Measurements from ENCODE around the gene PKN2. TPM values are rescaled to one million over a fixed set of nuclear protein-coding genes. Genes with fewer than 3 reads are reported as not detected.

Gene PKN2
- total RNA-seq, 1 experiment from 2014 or later, result 32.5 TPM

GRCh38 chr1:88649932-88650331 is 34.1 kb upstream of the PKN2 start:
- no peak for DNase-seq
- H3K27ac Mint-ChIP-seq, result no peak overlapping the region; a peak in 1 of 7 replicates
- peaks cover 32 to 39% of the 10 kb centered on the region in 2 experiments for H3K4me1 Mint-ChIP-seq
- Histone ChIP-seq H3K27ac (ENCODE audit: insufficient read length, low read depth, low read length) (no peak overlapping the region), H4K5ac (ENCODE audit: insufficient read length, low read depth, low read length) (no peak overlapping the region), H3K4ac (ENCODE audit: low read depth, low read length) (no peak overlapping the region), H3T11ph (ENCODE audit: low read length) (no peak overlapping the region), H2BK20ac (ENCODE audit: low read depth, low read length, poor library complexity, severe bottlenecking) (no peak overlapping the region), H3K23ac (ENCODE audit: insufficient read length, low read depth, low read length) (no peak overlapping the region), H3K9ac (ENCODE audit: extremely low read depth, insufficient read length, low read length) (no peak overlapping the region), H3K79me1 (ENCODE audit: insufficient read depth, low read depth, low read length, poor library complexity, severe bottlenecking) (no peaks in the 10 kb centered on the region), H3K23me2 (ENCODE audit: insufficient read length, low read depth, low read length, poor library complexity, severe bottlenecking) (no peaks in the 10 kb centered on the region), H2AK5ac (ENCODE audit: insufficient read length, low read length) (no peak overlapping the region), H2BK120ac (ENCODE audit: low read depth, low read length, poor library complexity, severe bottlenecking) (no peak overlapping the region), H3K4me1 (ENCODE audit: insufficient read depth, low read length) (peaks cover 4% of the 10 kb centered on the region; the same call in 1 of the 2 replicates), H2BK15ac (ENCODE audit: low read depth, low read length) (no peak overlapping the region), H4K20me1 (ENCODE audit: control insufficient read depth, insufficient read depth, insufficient read length) (no peaks in the 10 kb centered on the region), H3K14ac (ENCODE audit: insufficient read depth, low read length) (no peak overlapping the region), H3K79me2 (ENCODE audit: insufficient read depth, low read length) (no peaks in the 10 kb centered on the region), H2BK5ac (ENCODE audit: insufficient read length, low read length) (no peak overlapping the region), H2BK12ac (ENCODE audit: insufficient read length, low read depth, low read length) (no peak overlapping the region), H3K18ac (ENCODE audit: insufficient read length, low read depth, low read length) (no peak overlapping the region), H4K8ac (replicated peaks; ENCODE audit: insufficient read length, low read depth, low read length) (no peak overlapping the region), H4K91ac (ENCODE audit: insufficient read length, low read depth, low read length) (no peak overlapping the region), H3K9me3 (ENCODE audit: control insufficient read depth, low read depth, low read length) (no peaks in the 10 kb centered on the region), H3K56ac (ENCODE audit: insufficient read length, low read depth, low read length) (no peak overlapping the region), H3K4me2 (ENCODE audit: insufficient read depth, insufficient read length, low read length) (no peak overlapping the region), H2AFZ (ENCODE audit: low read length) (no peak overlapping the region), H3K27me3 (ENCODE audit: insufficient read depth, low read length) (no peaks in the 10 kb centered on the region)
- no peak for TF ChIP-seq CTCF (conservative IDR thresholded peaks at IDR 0.05)
- H3K36me3 Mint-ChIP-seq (ENCODE audit: insufficient read depth in 1 of 3, low read depth in 3 of 3), result no peaks in the 10 kb centered on the region
- no peaks in the 10 kb centered on the region for H3K9me3 Mint-ChIP-seq
- H3K4me3 Mint-ChIP-seq, result no peak overlapping the region
- WGBS (ENCODE audit: extremely low coverage, insufficient read length, low lambda C conversion rate), result no CpG with 5 or more reads among the region's 1 CpG
- no peaks in the 10 kb centered on the region for H3K27me3 Mint-ChIP-seq (ENCODE audit: low read depth)
